ENCODE data around the gene CLCN4. TPM values are rescaled to one million over a fixed set of nuclear protein-coding genes. Genes with fewer than 3 reads are reported as not detected.

CLCN4 gene
- total RNA-seq, 6 donors from 2014 or later = 5.2 to 26.3 (median 11.7) TPM

- no peaks in the 10 kb centered on the region for H3K9me3 ChIP-seq
- WGBS, 2 donors = 73 to 78% methylated on average over 2 to 3 of the region's 3 CpGs
- no peaks in the 10 kb centered on the region for H3K36me3 ChIP-seq
- DNase-seq (no peak), ATAC-seq (ENCODE audit: low FRiP score in 2 of 2) (no peak)
- H3K4me1 ChIP-seq = no peaks in the 10 kb centered on the region
- H3K27me3 ChIP-seq = no peaks in the 10 kb centered on the region
- H3K4me3 ChIP-seq = no peak overlapping the region
- TF ChIP-seq POLR2A (IDR thresholded peaks at IDR 0.05) (no peak), EP300 (IDR thresholded peaks at IDR 0.05) (no peak), CTCF (IDR thresholded peaks at IDR 0.05) (peak in 2 of 6 experiments; percentile 17 to 24), POLR2AphosphoS5 (IDR thresholded peaks at IDR 0.05) (no peak)
- H3K27ac ChIP-seq = no peak overlapping the region
Measured at GRCh38 chrX:10254739-10255138, 98.0 kb downstream of the CLCN4 start.

DNA sequence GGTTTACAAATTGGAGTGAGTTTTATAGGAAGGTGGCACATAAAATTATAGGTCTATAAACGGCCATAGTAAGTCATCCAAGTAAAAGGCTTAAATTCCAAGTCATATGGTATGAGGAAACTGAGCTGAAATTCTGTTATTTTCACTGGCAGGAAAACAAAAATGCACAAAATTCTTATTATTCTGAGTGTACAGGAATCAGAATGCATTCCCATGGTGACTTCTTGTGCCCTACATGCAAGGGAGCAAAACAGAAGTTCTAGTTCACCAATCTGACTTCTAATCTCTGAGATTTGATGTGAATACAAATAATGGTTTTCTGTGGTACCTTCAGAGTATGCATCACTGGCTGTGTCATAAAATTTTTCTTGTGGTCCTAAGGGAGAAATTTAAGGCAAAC, 102.9 kb downstream of the CLCN4 start:
- ATAC-seq (ENCODE audit: low FRiP score in 2 of 2) = no peak
- Histone ChIP-seq H3K27me3 (no peaks in the 10 kb centered on the region), H3K4me1 (no peaks in the 10 kb centered on the region), H3K9me3 (peaks cover 0 to 6% (median 0%) of the 10 kb centered on the region in 4 donors), H3K4me3 (no peak overlapping the region), H3K27ac (no peak overlapping the region), H3K36me3 (no peaks in the 10 kb centered on the region)
- 36 to 42% methylated on average over 1 of the region's 1 CpG for WGBS, 2 donors
- no peak for TF ChIP-seq POLR2A (IDR thresholded peaks at IDR 0.05)
- no peak for TF ChIP-seq POLR2AphosphoS5 (IDR thresholded peaks at IDR 0.05)
- TF ChIP-seq CTCF (IDR thresholded peaks at IDR 0.05) = no peak
- TF ChIP-seq EP300 (IDR thresholded peaks at IDR 0.05) = no peak
- DNase-seq = no peak

DNA sequence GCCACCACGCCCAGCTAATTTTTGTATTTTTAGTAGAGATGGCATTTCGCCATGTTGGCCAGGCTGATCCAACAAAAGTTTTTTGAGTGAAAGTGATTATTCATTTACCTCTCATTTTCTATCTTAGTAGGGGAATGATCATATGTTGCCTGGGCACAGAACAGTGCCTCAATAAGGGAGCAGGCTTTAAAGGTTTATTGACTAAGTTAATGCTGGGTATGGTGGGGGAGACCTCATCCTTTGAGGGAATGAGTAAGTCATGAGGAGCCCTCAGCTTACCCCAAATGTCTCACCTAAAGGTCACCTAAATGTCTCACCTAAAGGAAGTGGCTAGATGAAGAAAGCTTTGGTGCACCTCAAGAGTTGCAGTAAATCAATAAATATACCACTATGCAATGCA, 109.0 kb downstream of the CLCN4 start:
- DNase-seq = no peak
- no peak overlapping the region for H3K27ac ChIP-seq
- 67 to 92% methylated on average over 2 of the region's 2 CpGs for WGBS, 2 donors
- peaks cover 0 to 6% (median 0%) of the 10 kb centered on the region in 4 donors for H3K9me3 ChIP-seq
- H3K36me3 ChIP-seq = no peaks in the 10 kb centered on the region
- no peak for TF ChIP-seq CTCF (IDR thresholded peaks at IDR 0.05)
- TF ChIP-seq POLR2AphosphoS5 (IDR thresholded peaks at IDR 0.05) = no peak
- no peak for TF ChIP-seq EP300 (IDR thresholded peaks at IDR 0.05)
- no peak for TF ChIP-seq POLR2A (IDR thresholded peaks at IDR 0.05)
- no peak overlapping the region for H3K4me3 ChIP-seq
- no peaks in the 10 kb centered on the region for H3K4me1 ChIP-seq
- no peak for ATAC-seq (ENCODE audit: low FRiP score in 2 of 2)
- H3K27me3 ChIP-seq = no peaks in the 10 kb centered on the region

DNA sequence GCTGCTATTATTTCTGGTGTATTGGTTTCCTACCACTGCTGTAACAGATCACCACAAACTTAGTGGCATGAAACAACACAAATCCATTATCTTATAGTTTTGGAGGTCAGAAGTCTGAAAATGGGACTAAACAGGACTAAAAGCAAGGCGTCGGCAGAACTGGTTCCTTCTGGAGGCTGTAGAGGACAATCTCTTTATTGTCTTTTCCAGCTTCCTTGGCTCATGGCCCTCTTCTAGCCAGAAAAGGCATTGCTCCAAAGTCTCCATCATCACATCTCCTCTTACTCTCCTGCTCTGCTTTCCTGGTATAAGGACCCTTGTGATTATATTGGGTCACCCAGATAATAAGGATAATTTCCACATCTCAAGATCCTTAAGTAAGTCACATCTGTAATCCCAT, 121.9 kb downstream of the CLCN4 start:
- no peak for ATAC-seq (ENCODE audit: low FRiP score in 2 of 2)
- no peaks in the 10 kb centered on the region for H3K4me1 ChIP-seq
- H3K36me3 ChIP-seq = no peaks in the 10 kb centered on the region
- no peaks in the 10 kb centered on the region for H3K27me3 ChIP-seq
- no peaks in the 10 kb centered on the region for H3K9me3 ChIP-seq
- no peak for DNase-seq
- TF ChIP-seq POLR2A (IDR thresholded peaks at IDR 0.05) = no peak
- no peak for TF ChIP-seq POLR2AphosphoS5 (IDR thresholded peaks at IDR 0.05)
- TF ChIP-seq CTCF (IDR thresholded peaks at IDR 0.05) = no peak
- TF ChIP-seq EP300 (IDR thresholded peaks at IDR 0.05) = no peak
- H3K27ac ChIP-seq = no peak overlapping the region
- H3K4me3 ChIP-seq = no peak overlapping the region
- 85 to 88% methylated on average over 2 of the region's 2 CpGs for WGBS, 2 donors

GRCh38 chrX:10280071-10280470, 123.3 kb downstream of the CLCN4 start:
- ATAC-seq (ENCODE audit: low FRiP score in 2 of 2) = no peak
- WGBS, 2 donors = 79 to 94% methylated on average over 2 of the region's 2 CpGs
- Histone ChIP-seq H3K4me1 (no peaks in the 10 kb centered on the region), H3K9me3 (no peaks in the 10 kb centered on the region), H3K4me3 (no peak overlapping the region), H3K36me3 (no peaks in the 10 kb centered on the region), H3K27ac (no peak overlapping the region), H3K27me3 (no peaks in the 10 kb centered on the region)
- no peak for DNase-seq
- no peak for TF ChIP-seq CTCF (IDR thresholded peaks at IDR 0.05)
- TF ChIP-seq POLR2A (IDR thresholded peaks at IDR 0.05) = no peak
- TF ChIP-seq POLR2AphosphoS5 (IDR thresholded peaks at IDR 0.05) = no peak
- TF ChIP-seq EP300 (IDR thresholded peaks at IDR 0.05) = no peak

Data from upper lobe of left lung (tissue), 6 donors.